Breast epithelium (tissue), 4 donors: Measurements from ENCODE around the gene APOBEC3A. TPM values are rescaled to one million over a fixed set of nuclear protein-coding genes. Genes with fewer than 3 reads are reported as not detected.

Experiments
- DNase-seq, 2 donors: peaks; one replicate each; pipeline ENCODE4 v3.0.0-alpha.2; 2019; ENCODE audit warnings: low spot score in 2 of 2
- H3K27ac ChIP-seq, 2 donors: fragments of 200-600 bp; sonication (generic) in 1 of 2; one replicate each; pipeline ENCODE4 v1.5.1; 2016 to 2019; ENCODE audit warnings: mild to moderate bottlenecking in 1 of 2
- H3K27me3 ChIP-seq, 2 donors: fragments of 200-600 bp; sonication (generic) in 1 of 2; one replicate each; pipeline versions ENCODE4 v1.5.1 to v1.6.0; 2017 to 2019; ENCODE audit warnings: control low read depth in 1 of 2, mild to moderate bottlenecking in 1 of 2
- H3K36me3 ChIP-seq: fragments of 200-600 bp; one replicate; pipeline ENCODE4 v1.5.1; 2019
- H3K4me1 ChIP-seq, 2 donors: fragments of 200-600 bp; sonication (generic); one replicate each; pipeline ENCODE4 v1.5.1; 2016 to 2019; ENCODE audit warnings: control low read depth in 1 of 2
- H3K4me3 ChIP-seq, 3 donors: fragments of 200-600 bp; sonication (generic); 1 replicate in 2 of 3; 2 replicates in 1 of 3; pipeline ENCODE4 v1.5.1; 2016 to 2019; ENCODE audit warnings: mild to moderate bottlenecking in 3 of 3, moderate library complexity in 2 of 3
- H3K9me3 ChIP-seq, 2 donors: fragments of 200-600 bp; sonication (generic) in 1 of 2; one replicate each; pipeline ENCODE4 v1.5.1; 2016 to 2019; ENCODE audit warnings: control low read depth in 1 of 2
- POLR2A ChIP-seq: fragments of 450-650 bp; IDR thresholded peaks from one replicate; pipeline ENCODE4 v1.6.1; 2016; ENCODE audit warnings: antibody characterized with exemption, mild to moderate bottlenecking, moderate library complexity
- POLR2AphosphoS5 ChIP-seq, 3 donors: sonication (generic); formaldehyde crosslinking; IDR thresholded peaks; one replicate each; pipeline ENCODE4 v1.6.1; 2017; ENCODE audit warnings: antibody characterized with exemption in 3 of 3
- intact Hi-C: fragments of 100-400 bp; cut with DNase I; formaldehyde crosslinking; loops from one replicate; pipeline ENCODE4 v1.15.1; 2023; ENCODE audit warnings: low total_unique reads
- total RNA-seq, 3 donors: library from RNA; depleted of rRNA; stranded (reverse); fragments of >200 nt; gene quantifications; one replicate each; pipeline ENCODE4 v1.1.0, GENCODE V29; 2016
- TF ChIP-seq, protein P1 (sequence below), 3 donors: fragments of 450-650 bp; IDR thresholded peaks; one replicate each; pipeline ENCODE4 v1.5.1; 2016 to 2017; ENCODE audit warnings: antibody characterized with exemption in 3 of 3, mild to moderate bottlenecking in 3 of 3, moderate library complexity in 3 of 3

APOBEC3A gene
- total RNA-seq, 3 donors from 2014 or later, result 0.44 TPM; not detected in 2

- TF ChIP-seq, protein P1, sequence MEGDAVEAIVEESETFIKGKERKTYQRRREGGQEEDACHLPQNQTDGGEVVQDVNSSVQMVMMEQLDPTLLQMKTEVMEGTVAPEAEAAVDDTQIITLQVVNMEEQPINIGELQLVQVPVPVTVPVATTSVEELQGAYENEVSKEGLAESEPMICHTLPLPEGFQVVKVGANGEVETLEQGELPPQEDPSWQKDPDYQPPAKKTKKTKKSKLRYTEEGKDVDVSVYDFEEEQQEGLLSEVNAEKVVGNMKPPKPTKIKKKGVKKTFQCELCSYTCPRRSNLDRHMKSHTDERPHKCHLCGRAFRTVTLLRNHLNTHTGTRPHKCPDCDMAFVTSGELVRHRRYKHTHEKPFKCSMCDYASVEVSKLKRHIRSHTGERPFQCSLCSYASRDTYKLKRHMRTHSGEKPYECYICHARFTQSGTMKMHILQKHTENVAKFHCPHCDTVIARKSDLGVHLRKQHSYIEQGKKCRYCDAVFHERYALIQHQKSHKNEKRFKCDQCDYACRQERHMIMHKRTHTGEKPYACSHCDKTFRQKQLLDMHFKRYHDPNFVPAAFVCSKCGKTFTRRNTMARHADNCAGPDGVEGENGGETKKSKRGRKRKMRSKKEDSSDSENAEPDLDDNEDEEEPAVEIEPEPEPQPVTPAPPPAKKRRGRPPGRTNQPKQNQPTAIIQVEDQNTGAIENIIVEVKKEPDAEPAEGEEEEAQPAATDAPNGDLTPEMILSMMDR (IDR thresholded peaks at IDR 0.05), result no peak
- TF ChIP-seq POLR2AphosphoS5 (IDR thresholded peaks at IDR 0.05) (no peak), POLR2A (no peak)
- intact Hi-C loops, result loop anchor here (10.0 kb wide), 1 partner anchor 47 kb away; the partner anchor contains the start of gene CBX6
- Histone ChIP-seq H3K36me3 (no peaks in the 10 kb centered on the region), H3K27ac (no peak overlapping the region), H3K4me3 (no peak overlapping the region), H3K4me1 (peaks cover 0 to 13% of the 10 kb centered on the region in 2 donors), H3K9me3 (no peaks in the 10 kb centered on the region), H3K27me3 (no peaks in the 10 kb centered on the region)
- DNase-seq, result no peak
Measured at GRCh38 chr22:38921806-38922205, 35.6 kb upstream of the APOBEC3A start.

DNA sequence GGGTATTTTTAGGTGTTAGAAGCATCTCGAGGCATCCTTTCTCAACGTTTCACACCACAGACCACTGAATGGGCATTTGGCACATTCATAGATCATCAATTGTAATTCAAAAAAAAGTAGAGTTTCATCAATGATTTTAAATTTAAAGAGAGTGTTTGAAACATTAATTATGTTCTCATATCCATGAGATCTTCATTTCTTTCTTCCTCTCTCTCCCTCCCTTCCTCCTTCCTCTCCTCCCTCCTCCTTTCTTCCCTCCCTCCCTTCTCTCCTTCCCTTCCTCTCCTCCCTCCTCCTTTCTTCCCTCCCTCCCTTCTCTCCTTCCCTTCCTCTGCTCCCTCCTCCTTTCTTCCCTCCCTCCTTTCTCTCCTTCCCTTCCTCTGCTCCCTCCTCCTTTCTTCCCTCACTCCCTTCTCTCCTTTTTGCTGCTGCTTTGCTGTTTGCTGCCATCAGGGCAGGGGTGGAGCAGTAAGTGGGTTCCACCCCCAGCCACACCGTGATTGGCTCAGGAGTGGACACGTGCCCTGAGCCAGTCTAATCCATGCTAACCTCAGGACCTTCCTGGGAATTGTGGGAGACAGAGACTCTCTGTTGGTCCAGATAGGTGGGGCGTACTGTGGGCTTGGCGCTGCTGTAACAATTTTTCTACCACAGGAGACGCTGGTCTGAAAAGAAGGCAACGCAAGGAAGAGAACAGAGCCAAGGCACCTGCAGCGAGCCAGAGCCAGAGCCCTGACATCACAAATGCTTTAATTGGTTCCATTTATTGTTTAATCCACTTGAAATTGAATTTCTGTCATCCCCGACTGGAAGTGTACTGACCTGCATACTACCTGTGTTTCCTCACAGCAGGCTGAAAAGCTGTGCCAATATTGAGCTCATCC is 33.7 kb upstream of the APOBEC3A start:
- H3K4me3 ChIP-seq, result peak overlapping the region in 2 of 3 donors; percentile 23 to 43
- no peaks in the 10 kb centered on the region for H3K27me3 ChIP-seq
- DNase-seq, result peak; percentile 67 to 80
- H3K9me3 ChIP-seq, result no peaks in the 10 kb centered on the region
- intact Hi-C loops, result loop anchor here (10.0 kb wide), 1 partner anchor 49 kb away; the partner anchor contains the start of gene CBX6
- peak overlapping the region; percentile 81 to 88 for H3K27ac ChIP-seq
- TF ChIP-seq POLR2AphosphoS5 (IDR thresholded peaks at IDR 0.05) (no peak), POLR2A (no peak)
- TF ChIP-seq, protein P1 (IDR thresholded peaks at IDR 0.05), result peak; percentile 30 to 49 (median 31)
- no peaks in the 10 kb centered on the region for H3K36me3 ChIP-seq
- H3K4me1 ChIP-seq, result peaks cover 0 to 13% of the 10 kb centered on the region in 2 donors

DNA sequence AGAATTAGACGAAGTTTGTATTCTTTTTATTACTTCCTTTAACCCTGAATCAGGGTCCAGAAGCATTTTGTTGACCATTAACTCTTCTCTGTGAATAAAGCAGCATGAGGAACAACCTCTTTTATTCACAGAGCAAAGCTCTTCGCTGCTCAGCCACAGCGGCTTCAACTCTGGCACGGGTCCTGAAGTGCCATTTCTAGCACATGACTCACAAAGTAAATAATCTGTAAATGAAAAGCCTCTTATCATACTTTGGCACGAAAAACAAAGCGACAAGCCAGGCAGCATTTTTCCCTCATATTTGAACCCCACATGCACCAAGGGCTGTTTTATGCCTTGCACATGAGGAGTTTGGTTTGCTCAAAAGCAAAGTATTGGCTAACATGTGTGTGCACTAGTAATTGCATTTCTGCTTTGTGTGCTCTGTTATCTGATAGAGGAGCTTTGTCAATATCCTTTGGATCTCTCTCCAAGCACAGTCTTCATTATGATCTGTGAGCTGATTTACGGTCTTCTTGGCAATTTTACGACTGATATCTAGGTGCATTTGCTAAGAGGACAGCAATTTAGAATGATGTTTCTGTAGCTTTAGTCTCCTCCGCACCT is 33.0 kb upstream of the APOBEC3A start:
- intact Hi-C loops, result loop anchor here (10.0 kb wide), 1 partner anchor 50 kb away; the partner anchor contains the start of gene CBX6
- peak overlapping the region; percentile 81 to 88 for H3K27ac ChIP-seq
- DNase-seq, result peak; percentile 77

GRCh38 chr22:38925571-38926041 is 31.8 kb upstream of the APOBEC3A start:
- Histone ChIP-seq H3K27ac (no peak overlapping the region), H3K4me3 (no peak overlapping the region), H3K27me3 (no peaks in the 10 kb centered on the region), H3K36me3 (no peaks in the 10 kb centered on the region), H3K9me3 (no peaks in the 10 kb centered on the region), H3K4me1 (peaks cover 0 to 13% of the 10 kb centered on the region in 2 donors)
- intact Hi-C loops, result loop anchor here (1.0 to 10.0 kb wide), 2 partner anchors 39 to 51 kb away; partner anchors contain the start of gene CBX6
- DNase-seq, result no peak
- TF ChIP-seq, protein P1 (IDR thresholded peaks at IDR 0.05), result no peak
- TF ChIP-seq POLR2A (no peak), POLR2AphosphoS5 (IDR thresholded peaks at IDR 0.05) (no peak)

More for the DNA sequence above, 33.0 kb upstream of the APOBEC3A start:
- H3K27me3 ChIP-seq, result no peaks in the 10 kb centered on the region
- H3K36me3 ChIP-seq, result no peaks in the 10 kb centered on the region
- H3K4me1 ChIP-seq, result peaks cover 0 to 13% of the 10 kb centered on the region in 2 donors
- TF ChIP-seq, protein P1 (IDR thresholded peaks at IDR 0.05), result no peak
- TF ChIP-seq POLR2A, result no peak
- peak in 2 of 3 donors; percentile 11 to 55 for TF ChIP-seq POLR2AphosphoS5 (IDR thresholded peaks at IDR 0.05)
- H3K4me3 ChIP-seq, result peak overlapping the region in 2 of 3 donors; percentile 23 to 43
- no peaks in the 10 kb centered on the region for H3K9me3 ChIP-seq
